HepG2 (cell line): Measurements from ENCODE around the gene SERPINA3. TPM values are rescaled to one million over a fixed set of nuclear protein-coding genes. Genes with fewer than 3 reads are reported as not detected.

ENCODE experiments used
- AKAP8 ChIP-seq: sonication (generic); formaldehyde crosslinking; IDR thresholded peaks from 2 replicates; pipeline ENCODE4 v1.5.1; 2020; ENCODE audit warnings: mild to moderate bottlenecking, missing genetic modification reagents
- ARHGAP35 ChIP-seq: sonication (generic); formaldehyde crosslinking; IDR thresholded peaks from 2 replicates; pipeline ENCODE4 v1.9.0; 2022; ENCODE audit warnings: mild to moderate bottlenecking, inconsistent platforms, moderate library complexity, missing genetic modification reagents, borderline replicate concordance
- CAMTA2 ChIP-seq: sonication (generic); formaldehyde crosslinking; IDR thresholded peaks from 2 replicates; pipeline ENCODE4 v1.4.0; 2020; ENCODE audit warnings: mild to moderate bottlenecking, missing genetic modification reagents, borderline replicate concordance
- GABPA ChIP-seq, 2 experiments: IDR thresholded peaks; 2 replicates each; pipeline ENCODE4 v1.6.1; 2011 to 2016; ENCODE audit warnings: low read depth in 2 of 2, low read length in 1 of 2, missing biosample characterization in 1 of 2, missing genetic modification characterization in 1 of 2
- HNRNPLL ChIP-seq: fragments of 200-400 bp; formaldehyde crosslinking; IDR thresholded peaks from 2 replicates; pipeline ENCODE4 v1.6.1; 2017; ENCODE audit warnings: mild to moderate bottlenecking, low read depth, low read length; ENCODE audit not compliant: poor library complexity, severe bottlenecking
- JUNB ChIP-seq: sonication (generic); formaldehyde crosslinking; IDR thresholded peaks from 2 replicates; pipeline ENCODE4 v1.8.0; 2022; ENCODE audit warnings: missing genetic modification reagents, mild to moderate bottlenecking, borderline replicate concordance
- MXI1 ChIP-seq: IDR thresholded peaks from 3 replicates; pipeline ENCODE4 v1.6.1; 2012; ENCODE audit warnings: low read depth, low read length, inconsistent platforms, borderline replicate concordance
- NFKB2 ChIP-seq: sonication (generic); formaldehyde crosslinking; IDR thresholded peaks from 2 replicates; pipeline ENCODE4 v1.4.0; 2020; ENCODE audit warnings: missing genetic modification reagents, borderline replicate concordance
- STAT5B ChIP-seq: sonication (generic); formaldehyde crosslinking; IDR thresholded peaks from 2 replicates; pipeline ENCODE4 v1.4.0; 2020; ENCODE audit warnings: missing genetic modification reagents
- ZBTB42 ChIP-seq: sonication (generic); formaldehyde crosslinking; IDR thresholded peaks from 2 replicates; pipeline ENCODE4 v1.5.0; 2020; ENCODE audit warnings: mild to moderate bottlenecking, missing genetic modification reagents
- ZFX ChIP-seq: sonication (generic); formaldehyde crosslinking; IDR thresholded peaks from 2 replicates; pipeline ENCODE4 v1.4.0; 2020; ENCODE audit warnings: mild to moderate bottlenecking, low read depth, missing genetic modification reagents, moderate library complexity
- ZIK1 ChIP-seq: sonication (generic); formaldehyde crosslinking; IDR thresholded peaks from 2 replicates; pipeline ENCODE4 v1.5.0; 2020; ENCODE audit warnings: mild to moderate bottlenecking, low read depth, missing genetic modification reagents, borderline replicate concordance
- ZNF232 ChIP-seq: sonication (generic); formaldehyde crosslinking; IDR thresholded peaks from 2 replicates; pipeline ENCODE4 v1.4.0; 2020; ENCODE audit warnings: missing genetic modification reagents, borderline replicate concordance
- ZNF253 ChIP-seq: sonication (generic); formaldehyde crosslinking; IDR thresholded peaks from 2 replicates; pipeline ENCODE4 v1.8.0; 2022; ENCODE audit warnings: mild to moderate bottlenecking, missing genetic modification reagents, borderline replicate concordance
- ZNF441 ChIP-seq: sonication (generic); formaldehyde crosslinking; IDR thresholded peaks from 2 replicates; pipeline ENCODE4 v1.7.0; 2021; ENCODE audit warnings: missing genetic modification reagents, borderline replicate concordance
- ZNF703 ChIP-seq: sonication (generic); formaldehyde crosslinking; IDR thresholded peaks from 2 replicates; pipeline ENCODE4 v1.5.1; 2020; ENCODE audit warnings: missing genetic modification reagents, mild to moderate bottlenecking, moderate library complexity, borderline replicate concordance
- ZNF772 ChIP-seq: sonication (generic); formaldehyde crosslinking; IDR thresholded peaks from 2 replicates; pipeline ENCODE4 v1.5.0; 2020; ENCODE audit warnings: mild to moderate bottlenecking, missing genetic modification reagents
- ZNF839 ChIP-seq: sonication (generic); formaldehyde crosslinking; IDR thresholded peaks from 2 replicates; pipeline ENCODE4 v1.4.0; 2020; ENCODE audit warnings: missing genetic modification reagents, mild to moderate bottlenecking, borderline replicate concordance
- polyA plus RNA-seq, 8 experiments: library from polyadenylated mRNA; depleted of rRNA in 3 of 8; stranded (reverse) in 7 of 8; unstranded in 1 of 8; fragments of >200 nt; fragmentation: Illumina TruSeq in 4 of 8; extraction: Trizol in 4 of 8; gene quantifications; 2 replicates each; pipeline versions ENCODE4 v1.2.1 to v1.2.3, GENCODE V29; 2011 to 2016; ENCODE audit warnings: low read depth in 4 of 8, missing spikeins in 1 of 8, mixed read lengths in 1 of 8; ENCODE audit not compliant: insufficient read depth in 1 of 8
- total RNA-seq, 5 experiments: library from RNA; depleted of rRNA; stranded (reverse); fragments of >200 nt; fragmentation: Illumina TruSeq; extraction: Trizol; gene quantifications; 2 replicates each; pipeline ENCODE4 v1.2.3, GENCODE V29; 2016; ENCODE audit warnings: low read depth in 1 of 5
- TF ChIP-seq, protein P1 (sequence below): sonication (generic); formaldehyde crosslinking; IDR thresholded peaks from 2 replicates; pipeline ENCODE4 v1.5.0; 2020; ENCODE audit warnings: missing genetic modification reagents, mild to moderate bottlenecking, borderline replicate concordance
- TF ChIP-seq, protein P2 (sequence below): sonication (generic); formaldehyde crosslinking; IDR thresholded peaks from 2 replicates; pipeline ENCODE4 v1.9.0; 2022; ENCODE audit warnings: missing genetic modification reagents, mild to moderate bottlenecking, borderline replicate concordance
- TF ChIP-seq, protein P3 (sequence below): sonication (generic); formaldehyde crosslinking; IDR thresholded peaks from 2 replicates; pipeline ENCODE4 v1.4.0; 2020; ENCODE audit warnings: missing genetic modification reagents, mild to moderate bottlenecking, borderline replicate concordance
- TF ChIP-seq, protein P4 (sequence below): sonication (generic); formaldehyde crosslinking; IDR thresholded peaks from 2 replicates; pipeline ENCODE4 v1.4.0; 2020; ENCODE audit warnings: missing genetic modification reagents

SERPINA3 gene
- total and polyA plus RNA-seq, 2 of the 13 experiments (the other 11 are each of a cell fraction or from before 2014, with no cell fraction given) = 825 to 2,200 TPM

DNA sequence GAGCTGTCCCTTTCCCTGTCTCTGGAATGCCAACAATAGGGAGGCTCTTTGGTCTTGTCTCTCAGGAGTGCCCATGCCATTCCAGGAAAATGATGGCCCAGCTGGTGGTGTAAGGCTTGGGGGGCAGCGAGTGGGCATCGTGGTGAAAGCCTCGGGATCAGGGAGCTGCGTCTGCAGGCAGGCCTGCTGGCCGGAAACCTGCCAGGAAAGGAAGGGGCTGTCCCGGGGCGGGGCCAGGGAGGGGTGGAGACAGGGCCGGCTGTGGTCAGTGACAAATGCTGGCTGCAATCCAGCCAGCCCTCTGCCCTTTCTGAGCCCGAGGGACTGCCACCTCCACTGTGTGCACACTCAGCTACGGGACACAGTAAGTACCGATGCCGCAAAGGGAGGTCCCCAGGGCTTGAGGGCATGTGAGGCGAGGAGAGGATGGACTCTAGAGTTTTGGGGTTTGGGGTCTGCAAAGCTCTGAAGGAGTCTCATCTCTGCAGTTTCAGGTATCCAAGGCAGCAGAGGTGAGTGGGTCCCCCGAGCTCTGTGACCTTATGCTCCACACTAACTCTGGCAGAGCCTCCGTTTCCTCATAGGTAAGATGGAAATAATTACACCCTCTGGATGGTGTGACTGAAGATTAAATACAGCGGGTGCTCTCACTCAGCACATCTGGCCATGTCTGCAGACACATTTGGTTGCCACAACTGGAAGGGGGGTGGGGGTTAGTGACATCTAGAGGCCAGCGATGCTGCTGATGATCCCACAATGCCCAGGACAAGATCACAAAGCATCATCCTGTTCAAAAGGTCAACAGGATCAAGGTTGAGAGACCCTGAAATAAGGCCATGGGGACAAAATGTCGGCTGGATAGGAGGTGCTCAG, 30.8 kb upstream of the SERPINA3 start, which contains the start of gene SERPINA5 (continued):
- TF ChIP-seq MXI1 (peak; percentile 47; the same call in 1 of the 3 replicates), ZNF232 (no peak), HNRNPLL (peak; percentile 19), AKAP8 (no peak), NFKB2 (CRISPR knock-in tag) (no peak; the same call in 1 of the 2 replicates), ARHGAP35 (CRISPR knock-in tag) (no peak), ZNF441 (no peak), GABPA (IDR thresholded peaks at IDR 0.05; ENCODE audit: low read depth, low read length) (peak; percentile 54), GABPA (CRISPR knock-in tag; IDR thresholded peaks at IDR 0.05; ENCODE audit: low read depth) (peak; percentile 82), ZFX (peak; percentile 79), STAT5B (no peak), ZBTB42 (CRISPR knock-in tag) (peak; percentile 57; the same call in 1 of the 2 replicates), ZNF772 (CRISPR knock-in tag) (peak; percentile 84), CAMTA2 (no peak), ZNF703 (CRISPR knock-in tag) (no peak; the same call in 1 of the 2 replicates), ZIK1 (peak; percentile 80; the same call in 1 of the 2 replicates), ZNF253 (CRISPR knock-in tag) (no peak), JUNB (CRISPR knock-in tag) (no peak), ZNF839 (CRISPR knock-in tag) (no peak)
- TF ChIP-seq, protein P1, sequence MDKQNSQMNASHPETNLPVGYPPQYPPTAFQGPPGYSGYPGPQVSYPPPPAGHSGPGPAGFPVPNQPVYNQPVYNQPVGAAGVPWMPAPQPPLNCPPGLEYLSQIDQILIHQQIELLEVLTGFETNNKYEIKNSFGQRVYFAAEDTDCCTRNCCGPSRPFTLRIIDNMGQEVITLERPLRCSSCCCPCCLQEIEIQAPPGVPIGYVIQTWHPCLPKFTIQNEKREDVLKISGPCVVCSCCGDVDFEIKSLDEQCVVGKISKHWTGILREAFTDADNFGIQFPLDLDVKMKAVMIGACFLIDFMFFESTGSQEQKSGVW (CRISPR knock-in tag) = no peak
- TF ChIP-seq, protein P2, sequence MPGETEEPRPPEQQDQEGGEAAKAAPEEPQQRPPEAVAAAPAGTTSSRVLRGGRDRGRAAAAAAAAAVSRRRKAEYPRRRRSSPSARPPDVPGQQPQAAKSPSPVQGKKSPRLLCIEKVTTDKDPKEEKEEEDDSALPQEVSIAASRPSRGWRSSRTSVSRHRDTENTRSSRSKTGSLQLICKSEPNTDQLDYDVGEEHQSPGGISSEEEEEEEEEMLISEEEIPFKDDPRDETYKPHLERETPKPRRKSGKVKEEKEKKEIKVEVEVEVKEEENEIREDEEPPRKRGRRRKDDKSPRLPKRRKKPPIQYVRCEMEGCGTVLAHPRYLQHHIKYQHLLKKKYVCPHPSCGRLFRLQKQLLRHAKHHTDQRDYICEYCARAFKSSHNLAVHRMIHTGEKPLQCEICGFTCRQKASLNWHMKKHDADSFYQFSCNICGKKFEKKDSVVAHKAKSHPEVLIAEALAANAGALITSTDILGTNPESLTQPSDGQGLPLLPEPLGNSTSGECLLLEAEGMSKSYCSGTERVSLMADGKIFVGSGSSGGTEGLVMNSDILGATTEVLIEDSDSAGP (CRISPR knock-in tag) = peak; percentile 57; the same call in 1 of the 2 replicates
- TF ChIP-seq, protein P3, sequence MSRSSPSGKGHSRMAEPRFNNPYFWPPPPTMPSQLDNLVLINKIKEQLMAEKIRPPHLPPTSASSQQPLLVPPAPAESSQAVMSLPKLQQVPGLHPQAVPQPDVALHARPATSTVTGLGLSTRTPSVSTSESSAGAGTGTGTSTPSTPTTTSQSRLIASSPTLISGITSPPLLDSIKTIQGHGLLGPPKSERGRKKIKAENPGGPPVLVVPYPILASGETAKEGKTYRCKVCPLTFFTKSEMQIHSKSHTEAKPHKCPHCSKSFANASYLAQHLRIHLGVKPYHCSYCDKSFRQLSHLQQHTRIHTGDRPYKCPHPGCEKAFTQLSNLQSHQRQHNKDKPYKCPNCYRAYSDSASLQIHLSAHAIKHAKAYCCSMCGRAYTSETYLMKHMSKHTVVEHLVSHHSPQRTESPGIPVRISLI (CRISPR knock-in tag) = no peak
- TF ChIP-seq, protein P4, sequence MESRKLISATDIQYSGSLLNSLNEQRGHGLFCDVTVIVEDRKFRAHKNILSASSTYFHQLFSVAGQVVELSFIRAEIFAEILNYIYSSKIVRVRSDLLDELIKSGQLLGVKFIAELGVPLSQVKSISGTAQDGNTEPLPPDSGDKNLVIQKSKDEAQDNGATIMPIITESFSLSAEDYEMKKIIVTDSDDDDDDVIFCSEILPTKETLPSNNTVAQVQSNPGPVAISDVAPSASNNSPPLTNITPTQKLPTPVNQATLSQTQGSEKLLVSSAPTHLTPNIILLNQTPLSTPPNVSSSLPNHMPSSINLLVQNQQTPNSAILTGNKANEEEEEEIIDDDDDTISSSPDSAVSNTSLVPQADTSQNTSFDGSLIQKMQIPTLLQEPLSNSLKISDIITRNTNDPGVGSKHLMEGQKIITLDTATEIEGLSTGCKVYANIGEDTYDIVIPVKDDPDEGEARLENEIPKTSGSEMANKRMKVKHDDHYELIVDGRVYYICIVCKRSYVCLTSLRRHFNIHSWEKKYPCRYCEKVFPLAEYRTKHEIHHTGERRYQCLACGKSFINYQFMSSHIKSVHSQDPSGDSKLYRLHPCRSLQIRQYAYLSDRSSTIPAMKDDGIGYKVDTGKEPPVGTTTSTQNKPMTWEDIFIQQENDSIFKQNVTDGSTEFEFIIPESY (CRISPR knock-in tag) = no peak
